HepG2 (cell line): ENCODE results near the gene FAM131C. TPM values are rescaled to one million over a fixed set of nuclear protein-coding genes. Genes with fewer than 3 reads are reported as not detected.

Experiments
- GABPB1 ChIP-seq: IDR thresholded peaks from 2 replicates; pipeline ENCODE4 v1.6.1; 2016; ENCODE audit warnings: mild to moderate bottlenecking, missing genetic modification reagents, moderate library complexity, missing compliant biosample characterization
- LCORL ChIP-seq, 2 experiments: fragments of 450-650 bp in 1 of 2; sonication (generic) in 1 of 2; formaldehyde crosslinking in 1 of 2; IDR thresholded peaks; 2 replicates each; pipeline versions ENCODE4 v1.5.0 to v1.6.1; 2017 to 2020; ENCODE audit warnings: antibody characterized with exemption in 1 of 2, missing genetic modification reagents in 1 of 2
- SOX5 ChIP-seq: IDR thresholded peaks from 2 replicates; pipeline ENCODE4 v1.6.1; 2016; ENCODE audit warnings: borderline replicate concordance
- ZBTB7B ChIP-seq: sonication (generic); formaldehyde crosslinking; IDR thresholded peaks from 2 replicates; pipeline ENCODE4 v1.4.0; 2020; ENCODE audit warnings: missing genetic modification reagents
- ZFP36 ChIP-seq: fragments of 150-350 bp; IDR thresholded peaks from 2 replicates; pipeline ENCODE4 v1.6.1; 2018; ENCODE audit warnings: borderline replicate concordance, low read length, low read depth; ENCODE audit not compliant: partially characterized antibody
- ZNF777 ChIP-seq: sonication (generic); formaldehyde crosslinking; IDR thresholded peaks from 2 replicates; pipeline ENCODE4 v1.4.0; 2020; ENCODE audit warnings: missing genetic modification reagents
- polyA plus RNA-seq, 8 experiments: library from polyadenylated mRNA; depleted of rRNA in 3 of 8; stranded (reverse) in 7 of 8; unstranded in 1 of 8; fragments of >200 nt; fragmentation: Illumina TruSeq in 4 of 8; extraction: Trizol in 4 of 8; gene quantifications; 2 replicates each; pipeline versions ENCODE4 v1.2.1 to v1.2.3, GENCODE V29; 2011 to 2016; ENCODE audit warnings: low read depth in 4 of 8, missing spikeins in 1 of 8, mixed read lengths in 1 of 8; ENCODE audit not compliant: insufficient read depth in 1 of 8
- total RNA-seq, 5 experiments: library from RNA; depleted of rRNA; stranded (reverse); fragments of >200 nt; fragmentation: Illumina TruSeq; extraction: Trizol; gene quantifications; 2 replicates each; pipeline ENCODE4 v1.2.3, GENCODE V29; 2016; ENCODE audit warnings: low read depth in 1 of 5
- TF ChIP-seq, protein P1 (sequence below): sonication (generic); formaldehyde crosslinking; IDR thresholded peaks from 2 replicates; pipeline ENCODE4 v1.4.0; 2020; ENCODE audit warnings: mild to moderate bottlenecking, missing genetic modification reagents
- TF ChIP-seq, protein P2 (sequence below), 2 experiments: sonication (generic) in 1 of 2; formaldehyde crosslinking in 1 of 2; IDR thresholded peaks; 2 replicates each; pipeline versions ENCODE4 v1.6.1 to v1.9.0; 2014 to 2022; ENCODE audit warnings: antibody characterized with exemption in 1 of 2, borderline replicate concordance in 1 of 2, inconsistent platforms in 1 of 2, low read depth in 1 of 2, missing genetic modification reagents in 1 of 2
- TF ChIP-seq, protein P3 (sequence below): sonication (generic); formaldehyde crosslinking; IDR thresholded peaks from 2 replicates; pipeline ENCODE4 v1.4.0; 2020; ENCODE audit warnings: missing genetic modification reagents, mild to moderate bottlenecking, borderline replicate concordance

FAM131C gene
- total and polyA plus RNA-seq, 2 of the 13 experiments (the other 11 are each of a cell fraction or from before 2014, with no cell fraction given): 0.07 TPM; not detected in 1

DNA sequence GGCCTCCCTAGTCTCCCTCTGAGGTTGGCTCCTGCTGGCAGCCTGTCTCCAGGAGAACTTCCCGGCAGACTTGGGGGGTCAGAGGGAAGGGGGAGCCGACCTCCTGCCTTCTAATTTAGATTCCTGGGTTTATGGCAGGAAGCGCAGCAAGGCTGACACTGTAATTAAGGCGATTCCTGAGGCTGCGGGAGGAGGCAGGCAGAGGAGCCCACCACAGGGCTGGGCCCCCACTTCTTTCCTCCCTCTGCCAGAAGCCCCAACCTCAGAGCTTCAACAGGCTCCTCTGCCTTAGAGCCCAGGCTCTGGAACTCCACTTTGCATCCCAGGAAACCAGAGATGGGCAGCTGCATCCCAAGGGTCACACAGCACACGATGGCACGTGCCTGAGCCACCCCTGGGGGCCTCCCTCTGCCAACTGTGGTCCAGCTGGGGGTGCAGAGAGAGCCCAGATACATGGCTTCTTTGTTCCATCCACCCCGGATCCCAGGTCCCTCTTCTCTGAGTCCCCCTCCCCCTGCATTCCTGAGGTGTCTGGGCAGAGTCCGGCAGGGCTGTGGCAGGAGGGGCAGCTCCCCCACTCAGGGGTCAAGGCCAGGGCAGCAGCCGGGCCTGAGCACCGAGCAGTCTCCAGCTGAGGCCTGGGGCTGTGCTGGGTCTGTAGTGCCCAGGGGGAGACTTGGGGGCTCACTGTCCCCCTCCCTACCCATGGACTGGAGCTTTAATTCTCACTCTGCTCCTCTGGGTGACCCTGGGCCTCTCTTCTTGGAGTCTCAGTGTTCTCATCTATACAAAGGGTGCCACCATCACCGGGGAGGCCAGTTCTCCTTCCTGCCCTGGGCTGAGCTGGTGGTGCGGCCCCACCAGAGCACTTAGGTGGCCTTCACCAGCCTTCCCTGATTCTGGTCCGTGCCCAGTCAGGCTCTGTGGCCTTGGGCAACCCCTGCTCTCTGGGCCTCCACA lies 39.4 kb upstream of the FAM131C start (continued):
- TF ChIP-seq ZBTB7B (CRISPR knock-in tag) (peak; percentile 79), GABPB1 (CRISPR knock-in tag) (peak; percentile 22; the same call in 1 of the 2 replicates), SOX5 (CRISPR knock-in tag) (peak; percentile 43; the same call in 1 of the 2 replicates), LCORL (IDR thresholded peaks at IDR 0.05) (no peak), LCORL (CRISPR knock-in tag; IDR thresholded peaks at IDR 0.05) (peak; percentile 92), ZNF777 (CRISPR knock-in tag) (no peak), ZFP36 (peak; percentile 61)
- TF ChIP-seq, protein P1, sequence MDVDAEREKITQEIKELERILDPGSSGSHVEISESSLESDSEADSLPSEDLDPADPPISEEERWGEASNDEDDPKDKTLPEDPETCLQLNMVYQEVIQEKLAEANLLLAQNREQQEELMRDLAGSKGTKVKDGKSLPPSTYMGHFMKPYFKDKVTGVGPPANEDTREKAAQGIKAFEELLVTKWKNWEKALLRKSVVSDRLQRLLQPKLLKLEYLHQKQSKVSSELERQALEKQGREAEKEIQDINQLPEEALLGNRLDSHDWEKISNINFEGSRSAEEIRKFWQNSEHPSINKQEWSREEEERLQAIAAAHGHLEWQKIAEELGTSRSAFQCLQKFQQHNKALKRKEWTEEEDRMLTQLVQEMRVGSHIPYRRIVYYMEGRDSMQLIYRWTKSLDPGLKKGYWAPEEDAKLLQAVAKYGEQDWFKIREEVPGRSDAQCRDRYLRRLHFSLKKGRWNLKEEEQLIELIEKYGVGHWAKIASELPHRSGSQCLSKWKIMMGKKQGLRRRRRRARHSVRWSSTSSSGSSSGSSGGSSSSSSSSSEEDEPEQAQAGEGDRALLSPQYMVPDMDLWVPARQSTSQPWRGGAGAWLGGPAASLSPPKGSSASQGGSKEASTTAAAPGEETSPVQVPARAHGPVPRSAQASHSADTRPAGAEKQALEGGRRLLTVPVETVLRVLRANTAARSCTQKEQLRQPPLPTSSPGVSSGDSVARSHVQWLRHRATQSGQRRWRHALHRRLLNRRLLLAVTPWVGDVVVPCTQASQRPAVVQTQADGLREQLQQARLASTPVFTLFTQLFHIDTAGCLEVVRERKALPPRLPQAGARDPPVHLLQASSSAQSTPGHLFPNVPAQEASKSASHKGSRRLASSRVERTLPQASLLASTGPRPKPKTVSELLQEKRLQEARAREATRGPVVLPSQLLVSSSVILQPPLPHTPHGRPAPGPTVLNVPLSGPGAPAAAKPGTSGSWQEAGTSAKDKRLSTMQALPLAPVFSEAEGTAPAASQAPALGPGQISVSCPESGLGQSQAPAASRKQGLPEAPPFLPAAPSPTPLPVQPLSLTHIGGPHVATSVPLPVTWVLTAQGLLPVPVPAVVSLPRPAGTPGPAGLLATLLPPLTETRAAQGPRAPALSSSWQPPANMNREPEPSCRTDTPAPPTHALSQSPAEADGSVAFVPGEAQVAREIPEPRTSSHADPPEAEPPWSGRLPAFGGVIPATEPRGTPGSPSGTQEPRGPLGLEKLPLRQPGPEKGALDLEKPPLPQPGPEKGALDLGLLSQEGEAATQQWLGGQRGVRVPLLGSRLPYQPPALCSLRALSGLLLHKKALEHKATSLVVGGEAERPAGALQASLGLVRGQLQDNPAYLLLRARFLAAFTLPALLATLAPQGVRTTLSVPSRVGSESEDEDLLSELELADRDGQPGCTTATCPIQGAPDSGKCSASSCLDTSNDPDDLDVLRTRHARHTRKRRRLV (CRISPR knock-in tag): no peak
- TF ChIP-seq, protein P2, sequence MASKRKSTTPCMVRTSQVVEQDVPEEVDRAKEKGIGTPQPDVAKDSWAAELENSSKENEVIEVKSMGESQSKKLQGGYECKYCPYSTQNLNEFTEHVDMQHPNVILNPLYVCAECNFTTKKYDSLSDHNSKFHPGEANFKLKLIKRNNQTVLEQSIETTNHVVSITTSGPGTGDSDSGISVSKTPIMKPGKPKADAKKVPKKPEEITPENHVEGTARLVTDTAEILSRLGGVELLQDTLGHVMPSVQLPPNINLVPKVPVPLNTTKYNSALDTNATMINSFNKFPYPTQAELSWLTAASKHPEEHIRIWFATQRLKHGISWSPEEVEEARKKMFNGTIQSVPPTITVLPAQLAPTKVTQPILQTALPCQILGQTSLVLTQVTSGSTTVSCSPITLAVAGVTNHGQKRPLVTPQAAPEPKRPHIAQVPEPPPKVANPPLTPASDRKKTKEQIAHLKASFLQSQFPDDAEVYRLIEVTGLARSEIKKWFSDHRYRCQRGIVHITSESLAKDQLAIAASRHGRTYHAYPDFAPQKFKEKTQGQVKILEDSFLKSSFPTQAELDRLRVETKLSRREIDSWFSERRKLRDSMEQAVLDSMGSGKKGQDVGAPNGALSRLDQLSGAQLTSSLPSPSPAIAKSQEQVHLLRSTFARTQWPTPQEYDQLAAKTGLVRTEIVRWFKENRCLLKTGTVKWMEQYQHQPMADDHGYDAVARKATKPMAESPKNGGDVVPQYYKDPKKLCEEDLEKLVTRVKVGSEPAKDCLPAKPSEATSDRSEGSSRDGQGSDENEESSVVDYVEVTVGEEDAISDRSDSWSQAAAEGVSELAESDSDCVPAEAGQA (IDR thresholded peaks at IDR 0.05; ENCODE audit: low read depth): no peak
- TF ChIP-seq, protein P2 (CRISPR knock-in tag; IDR thresholded peaks at IDR 0.05; ENCODE audit: borderline replicate concordance): no peak
- TF ChIP-seq, protein P3, sequence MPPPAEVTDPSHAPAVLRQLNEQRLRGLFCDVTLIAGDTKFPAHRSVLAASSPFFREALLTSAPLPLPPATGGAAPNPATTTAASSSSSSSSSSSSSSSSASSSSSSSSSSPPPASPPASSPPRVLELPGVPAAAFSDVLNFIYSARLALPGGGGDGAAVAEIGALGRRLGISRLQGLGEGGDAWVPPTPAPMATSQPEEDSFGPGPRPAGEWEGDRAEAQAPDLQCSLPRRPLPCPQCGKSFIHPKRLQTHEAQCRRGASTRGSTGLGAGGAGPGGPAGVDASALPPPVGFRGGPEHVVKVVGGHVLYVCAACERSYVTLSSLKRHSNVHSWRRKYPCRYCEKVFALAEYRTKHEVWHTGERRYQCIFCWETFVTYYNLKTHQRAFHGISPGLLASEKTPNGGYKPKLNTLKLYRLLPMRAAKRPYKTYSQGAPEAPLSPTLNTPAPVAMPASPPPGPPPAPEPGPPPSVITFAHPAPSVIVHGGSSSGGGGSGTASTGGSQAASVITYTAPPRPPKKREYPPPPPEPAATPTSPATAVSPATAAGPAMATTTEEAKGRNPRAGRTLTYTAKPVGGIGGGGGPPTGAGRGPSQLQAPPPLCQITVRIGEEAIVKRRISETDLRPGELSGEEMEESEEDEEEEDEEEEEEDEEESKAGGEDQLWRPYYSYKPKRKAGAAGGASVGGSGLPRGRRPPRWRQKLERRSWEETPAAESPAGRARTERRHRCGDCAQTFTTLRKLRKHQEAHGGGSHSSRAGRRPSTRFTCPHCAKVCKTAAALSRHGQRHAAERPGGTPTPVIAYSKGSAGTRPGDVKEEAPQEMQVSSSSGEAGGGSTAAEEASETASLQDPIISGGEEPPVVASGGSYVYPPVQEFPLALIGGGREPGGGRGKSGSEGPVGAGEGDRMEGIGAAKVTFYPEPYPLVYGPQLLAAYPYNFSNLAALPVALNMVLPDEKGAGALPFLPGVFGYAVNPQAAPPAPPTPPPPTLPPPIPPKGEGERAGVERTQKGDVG (CRISPR knock-in tag): no peak
